Naive B cell (primary cell): ENCODE measurements around the gene OCEL1. TPM values are rescaled to one million over a fixed set of nuclear protein-coding genes. Genes with fewer than 3 reads are reported as not detected.
"Not testable (repeated sequence)": the region's sequence is repeated elsewhere in the genome, so short reads cannot be mapped to it uniquely, and the experiment has no call there.

Source experiments
- ATAC-seq, 2 donors: fragments of 150-1000 bp; cut with Tn5 transposase; 2 replicates each; pipeline ENCODE4 v1.10.0; 2021; ENCODE audit warnings: low read depth in 2 of 2, mild to moderate bottlenecking in 2 of 2, moderate library complexity in 2 of 2
- DNase-seq: peaks from one replicate; pipeline ENCODE4 v3.0.0; 2022
- H3K27ac Mint-ChIP-seq, 6 donors: one replicate each; pipeline ENCODE4 v1.8.0; 2020 to 2022; ENCODE audit warnings: mild to moderate bottlenecking in 6 of 6, mixed read lengths in 6 of 6, moderate library complexity in 5 of 6, inconsistent platforms in 2 of 6
- H3K27me3 Mint-ChIP-seq, 3 donors: one replicate each; pipeline ENCODE4 v1.8.0; 2021 to 2022; ENCODE audit warnings: mixed read lengths in 3 of 3, mild to moderate bottlenecking in 1 of 3
- H3K36me3 Mint-ChIP-seq, 2 donors: one replicate each; pipeline ENCODE4 v1.8.0; 2020 to 2022; ENCODE audit warnings: mixed read lengths in 2 of 2, inconsistent platforms in 1 of 2, mild to moderate bottlenecking in 1 of 2
- H3K4me1 Mint-ChIP-seq, 3 donors: one replicate each; pipeline ENCODE4 v1.8.0; 2020 to 2022; ENCODE audit warnings: mixed read lengths in 3 of 3, inconsistent platforms in 1 of 3, mild to moderate bottlenecking in 1 of 3, moderate library complexity in 1 of 3
- H3K4me3 Mint-ChIP-seq, 8 donors: one replicate each; pipeline ENCODE4 v1.8.0; 2020 to 2022; ENCODE audit warnings: mild to moderate bottlenecking in 8 of 8, mixed read lengths in 8 of 8, moderate library complexity in 8 of 8, inconsistent platforms in 2 of 8
- H3K9me3 Mint-ChIP-seq, 7 donors: one replicate each; pipeline ENCODE4 v1.8.0; 2020 to 2022; ENCODE audit warnings: mixed read lengths in 7 of 7, mild to moderate bottlenecking in 5 of 7, inconsistent platforms in 2 of 7, moderate library complexity in 1 of 7
- polyA plus RNA-seq, 6 donors: library from polyadenylated mRNA; unstranded; fragments of 300-500 nt; fragmentation: Illumina TruSeq; gene quantifications; one replicate each; pipeline ENCODE4 v1.2.3, GENCODE V29; 2021; ENCODE audit warnings: low read depth in 6 of 6

Gene OCEL1
- 10 to 100 TPM; 32.8 to 82.8 (median 39.3) TPM for polyA plus RNA-seq

DNA sequence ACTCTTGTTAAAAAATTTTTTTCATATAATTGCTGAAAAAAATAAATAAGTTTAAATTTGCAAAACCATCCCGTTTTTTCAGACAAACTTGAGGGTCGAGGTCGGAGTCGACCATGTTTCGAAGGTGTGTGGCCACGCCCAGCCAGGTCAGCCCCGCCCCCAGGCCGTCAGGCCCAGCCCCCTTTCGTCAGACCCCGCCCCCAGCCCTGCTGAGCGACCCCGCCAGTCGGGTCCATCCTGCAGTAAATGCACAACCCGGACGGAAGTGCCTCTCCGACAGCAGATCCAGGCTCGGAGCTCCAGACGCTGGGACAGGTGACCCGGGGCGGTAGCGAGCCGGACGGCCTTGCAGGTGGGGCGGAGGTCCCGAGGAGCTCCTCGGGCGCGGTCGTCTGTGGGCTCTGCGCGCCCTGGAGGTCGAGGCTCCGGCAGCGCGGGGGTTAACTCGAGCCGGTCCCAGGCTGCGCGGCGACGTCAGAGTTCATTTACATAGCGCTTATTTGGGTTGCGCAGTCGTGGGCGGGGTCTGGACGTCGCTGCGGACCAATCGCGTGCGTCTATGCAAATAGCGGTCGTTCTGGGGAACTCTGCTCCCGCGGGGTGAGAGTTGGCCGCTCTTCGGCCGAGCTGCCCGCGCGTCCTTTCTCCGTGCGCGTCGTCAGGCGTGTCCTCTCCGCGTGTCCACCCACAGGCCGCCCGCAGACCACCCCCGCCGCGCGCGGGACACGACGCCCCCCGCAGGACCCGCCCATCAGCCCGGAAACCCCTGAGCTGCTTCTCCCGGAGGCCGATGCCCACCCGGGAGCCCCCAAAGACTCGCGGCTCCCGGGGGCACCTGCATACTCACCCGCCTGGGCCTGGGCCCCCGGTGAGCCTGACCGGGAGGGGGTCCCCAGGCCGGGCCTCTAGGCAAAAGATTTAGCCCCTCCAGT, at the start of gene OCEL1:
TSS of gene OCEL1 (plus strand) at position 225 of the 932 bp plus-strand sequence. CDS start at position 247, 22 bp downstream.
- Mint-ChIP-seq H3K9me3 (no peaks in the 10 kb centered on the region), H3K27me3 (no peaks in the 10 kb centered on the region), H3K4me1 (peaks cover 5 to 25% (median 15%) of the 10 kb centered on the region in 3 donors), H3K36me3 (no peaks in the 10 kb centered on the region), H3K4me3 (peak within 1 kb of the TSS; percentile 85 to 99 (median 95)), H3K27ac (peak within 1 kb of the TSS; percentile 88 to 99 (median 97))
- ATAC-seq (peak; percentile 87 to 89), DNase-seq (peak; percentile 97)

- peaks cover 0 to 13% of the 10 kb centered on the region in 2 donors for H3K36me3 Mint-ChIP-seq
- H3K4me1 Mint-ChIP-seq, result peaks cover 4 to 12% (median 12%) of the 10 kb centered on the region in 3 donors
- no peaks in the 10 kb centered on the region for H3K9me3 Mint-ChIP-seq
- H3K27ac Mint-ChIP-seq, result no peak overlapping the region
- no peak for ATAC-seq
- no peak overlapping the region for H3K4me3 Mint-ChIP-seq
- H3K27me3 Mint-ChIP-seq, result no peaks in the 10 kb centered on the region
- no peak for DNase-seq
Observed at GRCh38 chr19:17178291-17178690, 47.7 kb upstream of the OCEL1 start.

- H3K4me3 Mint-ChIP-seq, result peak overlapping the region in 1 of 8 donors; percentile 22
- ATAC-seq (no peak), DNase-seq (no peak)
- no peaks in the 10 kb centered on the region for H3K9me3 Mint-ChIP-seq
- peaks cover 18 to 37% (median 26%) of the 10 kb centered on the region in 3 donors for H3K4me1 Mint-ChIP-seq
- H3K27ac Mint-ChIP-seq, result peak overlapping the region in 2 of 6 donors; percentile 56 to 87
- H3K36me3 Mint-ChIP-seq, result peaks cover 0 to 11% of the 10 kb centered on the region in 2 donors
- H3K27me3 Mint-ChIP-seq, result no peaks in the 10 kb centered on the region
Observed at GRCh38 chr19:17180997-17181702, 44.9 kb upstream of the OCEL1 start.

GRCh38 chr19:17183271-17183761, 42.7 kb upstream of the OCEL1 start:
- H3K36me3 Mint-ChIP-seq, result peaks cover 0 to 11% of the 10 kb centered on the region in 2 donors
- peak; percentile 49 to 51 for ATAC-seq

GRCh38 chr19:17183858-17184321, 42.1 kb upstream of the OCEL1 start:
- peak; percentile 58 for DNase-seq
- Mint-ChIP-seq H3K4me3 (peak overlapping the region; percentile 75 to 93 (median 86)), H3K9me3 (no peaks in the 10 kb centered on the region), H3K27ac (peak overlapping the region; percentile 88 to 96 (median 89)), H3K4me1 (peaks cover 18 to 37% (median 31%) of the 10 kb centered on the region in 3 donors), H3K36me3 (peaks cover 0 to 11% of the 10 kb centered on the region in 2 donors), H3K27me3 (no peaks in the 10 kb centered on the region)
- ATAC-seq, result peak; percentile 73 to 78

More at GRCh38 chr19:17183271-17183761, 42.7 kb upstream of the OCEL1 start:
- Mint-ChIP-seq H3K4me1 (peaks cover 18 to 37% (median 31%) of the 10 kb centered on the region in 3 donors), H3K27me3 (no peaks in the 10 kb centered on the region), H3K27ac (peak overlapping the region; percentile 88 to 96 (median 89)), H3K9me3 (no peaks in the 10 kb centered on the region), H3K4me3 (peak overlapping the region; percentile 75 to 93 (median 86))
- DNase-seq, result no peak

DNA sequence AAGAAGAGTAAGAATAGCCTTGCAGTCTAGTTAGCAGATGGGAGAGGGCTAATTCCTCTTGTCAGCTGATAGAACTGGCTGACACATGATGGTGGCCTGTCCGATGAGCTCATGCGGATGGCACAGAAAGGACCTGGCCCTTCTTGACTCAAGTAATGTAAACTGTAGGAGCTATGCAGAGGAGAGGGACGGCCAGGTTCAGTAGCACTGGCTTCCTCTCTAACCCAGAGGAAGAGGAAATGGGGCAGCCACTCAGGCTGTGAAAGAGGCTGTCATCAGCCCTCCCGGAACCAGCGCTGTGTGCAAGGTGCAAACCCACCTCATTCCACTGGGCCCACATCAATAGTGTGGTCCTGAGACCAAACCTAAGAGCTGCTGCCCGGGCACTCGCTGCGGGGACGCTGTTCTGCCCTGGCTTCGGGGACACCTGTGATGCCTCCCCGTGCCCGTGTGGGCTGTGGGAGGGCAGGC, 41.6 kb upstream of the OCEL1 start:
- Mint-ChIP-seq H3K36me3 (peaks cover 0 to 11% of the 10 kb centered on the region in 2 donors), H3K27ac (peak overlapping the region; percentile 15 to 96 (median 88)), H3K4me3 (peak overlapping the region; percentile 75 to 93 (median 86)), H3K4me1 (peaks cover 18 to 37% (median 31%) of the 10 kb centered on the region in 3 donors), H3K9me3 (no peaks in the 10 kb centered on the region), H3K27me3 (no peaks in the 10 kb centered on the region)
- peak; percentile 67 to 74 for ATAC-seq
- peak; percentile 20 for DNase-seq

- H3K4me3 Mint-ChIP-seq, result peak overlapping the region in 2 of 8 donors; percentile 10 to 15
- ATAC-seq, result no peak
- no peaks in the 10 kb centered on the region for H3K9me3 Mint-ChIP-seq
- H3K36me3 Mint-ChIP-seq, result peaks cover 0 to 11% of the 10 kb centered on the region in 2 donors
- DNase-seq, result no peak
- peaks cover 18 to 37% (median 31%) of the 10 kb centered on the region in 3 donors for H3K4me1 Mint-ChIP-seq
- peak overlapping the region in 1 of 6 donors; percentile 11 for H3K27ac Mint-ChIP-seq
- no peaks in the 10 kb centered on the region for H3K27me3 Mint-ChIP-seq
Observed at GRCh38 chr19:17185590-17185989, 40.4 kb upstream of the OCEL1 start.

GRCh38 chr19:17191736-17192135, 34.3 kb upstream of the OCEL1 start:
- not testable (repeated sequence) for H3K9me3 Mint-ChIP-seq, DNase-seq, ATAC-seq, H3K27me3 Mint-ChIP-seq, H3K4me3 Mint-ChIP-seq
- peaks cover 8 to 12% of the 10 kb centered on the region in 2 donors for H3K36me3 Mint-ChIP-seq
- H3K4me1 Mint-ChIP-seq, result peaks cover 5 to 15% (median 9%) of the 10 kb centered on the region in 3 donors
- H3K27ac Mint-ChIP-seq, result peak overlapping the region in 2 of 6 donors; percentile 20 to 47

DNA sequence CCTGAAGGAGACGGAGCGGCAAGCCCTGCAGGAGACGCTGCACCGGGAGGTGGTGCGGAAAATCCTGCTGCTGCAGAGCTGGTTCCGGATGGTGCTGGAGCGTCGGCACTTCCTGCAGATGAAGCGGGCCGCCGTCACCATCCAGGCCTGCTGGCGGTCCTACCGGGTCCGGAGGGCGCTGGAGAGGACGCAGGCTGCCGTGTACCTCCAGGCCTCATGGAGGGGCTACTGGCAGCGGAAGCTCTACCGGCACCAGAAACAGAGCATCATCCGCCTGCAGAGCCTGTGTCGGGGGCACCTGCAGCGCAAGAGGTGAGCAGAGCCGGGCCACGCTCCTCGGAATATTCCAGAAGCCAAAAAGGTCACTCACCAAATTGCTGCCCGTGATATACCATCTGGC, 33.3 kb upstream of the OCEL1 start:
- peaks cover 9 to 20% of the 10 kb centered on the region in 2 donors for H3K36me3 Mint-ChIP-seq

DNA sequence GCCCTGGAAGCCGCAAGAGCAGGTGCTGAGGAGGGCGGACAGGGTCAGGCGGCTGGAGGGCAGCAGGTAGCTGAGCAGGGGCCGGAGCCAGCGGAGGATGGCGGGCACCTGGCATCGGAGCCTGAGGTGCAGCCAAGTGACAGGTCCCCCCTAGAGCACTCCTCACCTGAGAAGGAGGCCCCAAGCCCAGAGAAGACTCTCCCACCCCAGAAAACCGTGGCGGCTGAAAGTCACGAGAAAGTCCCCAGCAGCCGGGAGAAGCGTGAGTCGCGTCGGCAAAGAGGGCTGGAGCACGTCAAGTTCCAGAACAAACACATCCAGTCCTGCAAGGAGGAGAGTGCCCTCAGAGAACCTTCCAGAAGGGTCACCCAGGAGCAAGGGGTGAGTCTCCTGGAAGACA, 31.4 kb upstream of the OCEL1 start:
- DNase-seq (no peak), ATAC-seq (no peak)
- no peak overlapping the region for H3K27ac Mint-ChIP-seq
- H3K4me3 Mint-ChIP-seq, result no peak overlapping the region
- H3K36me3 Mint-ChIP-seq, result peaks cover 16 to 20% of the 10 kb centered on the region in 2 donors
- peaks cover 10 to 22% (median 16%) of the 10 kb centered on the region in 3 donors for H3K4me1 Mint-ChIP-seq
- no peaks in the 10 kb centered on the region for H3K27me3 Mint-ChIP-seq
- no peaks in the 10 kb centered on the region for H3K9me3 Mint-ChIP-seq

More for the DNA sequence above, 33.3 kb upstream of the OCEL1 start:
- DNase-seq, result no peak
- H3K4me1 Mint-ChIP-seq, result peaks cover 10 to 19% (median 16%) of the 10 kb centered on the region in 3 donors
- no peak overlapping the region for H3K4me3 Mint-ChIP-seq
- no peak overlapping the region for H3K27ac Mint-ChIP-seq
- H3K27me3 Mint-ChIP-seq, result no peaks in the 10 kb centered on the region
- ATAC-seq, result no peak
- no peaks in the 10 kb centered on the region for H3K9me3 Mint-ChIP-seq

DNA sequence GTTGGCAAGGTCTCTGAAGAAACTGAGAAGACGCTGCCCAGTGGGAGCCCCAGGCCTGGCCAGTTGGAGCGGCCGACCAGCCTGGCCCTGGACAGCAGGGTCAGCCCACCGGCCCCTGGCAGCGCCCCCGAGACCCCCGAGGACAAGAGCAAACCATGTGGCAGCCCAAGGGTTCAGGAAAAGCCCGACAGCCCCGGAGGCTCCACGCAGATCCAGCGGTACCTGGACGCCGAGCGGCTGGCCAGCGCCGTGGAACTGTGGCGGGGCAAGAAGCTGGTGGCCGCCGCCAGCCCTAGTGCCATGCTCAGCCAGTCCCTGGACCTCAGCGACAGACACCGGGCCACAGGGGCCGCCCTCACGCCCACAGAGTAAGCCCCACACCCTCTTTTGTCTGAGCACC, 30.9 kb upstream of the OCEL1 start:
- Mint-ChIP-seq H3K36me3 (peaks cover 16 to 20% of the 10 kb centered on the region in 2 donors), H3K4me1 (peaks cover 10 to 22% (median 16%) of the 10 kb centered on the region in 3 donors), H3K9me3 (no peaks in the 10 kb centered on the region), H3K27me3 (no peaks in the 10 kb centered on the region), H3K27ac (peak overlapping the region in 1 of 6 donors; percentile 76), H3K4me3 (no peak overlapping the region)
- DNase-seq (no peak), ATAC-seq (no peak)

- Mint-ChIP-seq H3K27ac (peak overlapping the region in 4 of 6 donors; percentile 0 to 95 (median 35)), H3K4me1 (peaks cover 10 to 22% (median 13%) of the 10 kb centered on the region in 3 donors), H3K9me3 (no peaks in the 10 kb centered on the region)
Observed at GRCh38 chr19:17196610-17197009, 29.4 kb upstream of the OCEL1 start.

DNA sequence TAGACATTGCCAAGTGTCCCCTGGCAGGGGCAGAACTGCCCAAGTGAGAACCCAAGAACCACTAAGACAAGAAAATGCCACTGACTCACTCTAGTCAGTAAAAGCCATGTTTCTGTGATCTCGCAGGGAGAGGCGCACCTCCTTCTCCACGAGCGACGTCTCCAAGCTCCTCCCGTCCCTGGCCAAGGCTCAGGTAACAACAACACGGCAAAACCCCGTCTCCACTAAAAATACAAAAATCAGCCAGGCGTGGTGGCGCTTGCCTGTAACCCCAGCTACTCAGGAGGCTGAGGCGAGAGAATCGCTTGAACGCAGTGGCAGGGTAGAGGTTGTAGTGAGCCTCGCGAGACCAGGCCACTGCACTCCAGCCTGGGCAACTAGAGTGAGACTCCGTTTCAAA, 28.4 kb upstream of the OCEL1 start:
- Mint-ChIP-seq H3K4me3 (no peak overlapping the region), H3K27me3 (no peaks in the 10 kb centered on the region), H3K27ac (peak overlapping the region in 3 of 6 donors; percentile 39 to 73 (median 70)), H3K9me3 (no peaks in the 10 kb centered on the region), H3K4me1 (peaks cover 10 to 22% (median 13%) of the 10 kb centered on the region in 3 donors), H3K36me3 (peaks cover 16 to 29% of the 10 kb centered on the region in 2 donors)
- DNase-seq (no peak), ATAC-seq (no peak)

More at GRCh38 chr19:17196610-17197009, 29.4 kb upstream of the OCEL1 start:
- DNase-seq (no peak), ATAC-seq (no peak)
- H3K36me3 Mint-ChIP-seq, result peaks cover 16 to 18% of the 10 kb centered on the region in 2 donors
- H3K27me3 Mint-ChIP-seq, result no peaks in the 10 kb centered on the region
- H3K4me3 Mint-ChIP-seq, result no peak overlapping the region
